ENCODE measurements around the gene TGFBI. TPM values are rescaled to one million over a fixed set of nuclear protein-coding genes. Genes with fewer than 3 reads are reported as not detected.

The TGFBI gene
- total RNA-seq, 1 donor from 2014 or later, result 174 TPM

GRCh38 chr5:136079195-136079985 is 50.6 kb downstream of the TGFBI start:
- intact Hi-C loops (cut with DNase I), result no loop called here
- Histone ChIP-seq H3K36me3 (no peaks in the 10 kb centered on the region), H3K4me1 (no peaks in the 10 kb centered on the region), H3K27ac (no peak overlapping the region), H3K27me3 (no peaks in the 10 kb centered on the region), H3K9me3 (no peaks in the 10 kb centered on the region), H3K4me3 (peak overlapping the region in 1 of 2 donors; percentile 55)
- no peak for TF ChIP-seq CTCF (IDR thresholded peaks at IDR 0.05)
- DNase-seq (ENCODE audit: low spot score in 2 of 2), result no peak

DNA sequence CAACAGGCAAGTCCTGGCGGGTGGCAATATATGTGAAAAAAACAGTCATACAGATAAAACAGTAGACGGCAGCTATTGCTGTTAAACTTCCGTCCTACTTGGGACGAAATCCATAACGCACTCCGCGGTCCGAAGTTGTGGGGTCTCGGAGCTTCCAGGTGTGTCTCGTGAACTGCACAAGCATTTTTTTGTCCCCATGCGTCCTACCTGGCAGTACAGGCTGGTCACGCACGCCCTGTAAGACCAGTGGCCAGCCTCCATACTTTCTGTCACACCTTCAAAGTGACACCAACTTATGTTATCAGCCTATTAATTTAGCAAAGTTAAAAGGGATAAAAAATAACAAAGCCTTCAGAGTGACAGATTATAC is 51.3 kb downstream of the TGFBI start:
- Histone ChIP-seq H3K9me3 (no peaks in the 10 kb centered on the region), H3K27me3 (no peaks in the 10 kb centered on the region), H3K4me3 (peak overlapping the region; percentile 40 to 55), H3K27ac (no peak overlapping the region), H3K4me1 (no peaks in the 10 kb centered on the region), H3K36me3 (no peaks in the 10 kb centered on the region)
- no peak for TF ChIP-seq CTCF (IDR thresholded peaks at IDR 0.05)
- DNase-seq (ENCODE audit: low spot score in 2 of 2), result no peak
- intact Hi-C loops (cut with DNase I), result loop anchor here (1.0 to 5.0 kb wide), 3 partner anchors 22 to 193 kb away; partner anchors contain the start of gene SMAD5

DNA sequence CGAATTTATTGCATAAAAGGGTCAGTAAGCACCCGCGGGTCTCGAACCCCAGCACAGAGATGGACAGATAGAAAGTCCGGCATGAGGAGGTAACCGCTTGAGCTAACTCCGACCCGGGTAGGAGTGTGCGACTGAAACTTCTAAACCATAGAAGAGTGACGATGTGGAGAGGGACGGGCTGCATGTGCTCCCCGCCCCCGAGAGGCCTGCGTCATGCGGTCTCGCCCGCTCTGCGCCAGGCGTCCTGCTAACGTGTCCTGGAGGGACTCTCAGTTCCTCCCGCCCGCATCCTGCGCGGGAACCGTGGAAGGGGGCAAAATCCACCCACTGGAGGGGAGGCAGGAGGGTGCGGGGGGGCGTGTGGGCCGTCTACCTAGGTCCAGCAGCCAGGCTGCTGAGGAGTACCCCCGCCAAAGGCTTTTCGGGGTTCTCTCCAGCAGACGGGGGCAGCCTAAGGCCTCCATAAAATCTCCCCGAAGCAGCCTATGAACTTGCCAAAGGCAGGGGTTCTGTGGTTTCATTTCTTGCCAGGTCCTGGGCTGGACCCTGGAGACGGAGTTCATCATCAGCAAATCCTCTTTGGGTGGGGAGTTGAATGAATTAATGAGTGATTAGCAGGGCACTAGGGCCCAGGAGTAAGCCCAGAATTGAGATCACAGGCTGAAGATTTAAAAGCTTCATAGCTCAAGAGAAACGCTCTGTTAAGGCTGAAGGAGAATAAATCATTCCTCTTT is 51.9 kb downstream of the TGFBI start:
- Histone ChIP-seq H3K27ac (peak overlapping the region; percentile 70 to 76), H3K27me3 (no peaks in the 10 kb centered on the region), H3K36me3 (no peaks in the 10 kb centered on the region), H3K4me1 (no peaks in the 10 kb centered on the region), H3K4me3 (peak overlapping the region; percentile 40 to 55), H3K9me3 (no peaks in the 10 kb centered on the region)
- DNase-seq (ENCODE audit: low spot score in 2 of 2), result peak; percentile 72 to 93
- intact Hi-C loops (cut with DNase I), result loop anchor here (1.0 to 5.0 kb wide), 3 partner anchors 22 to 193 kb away; partner anchors contain the start of gene SMAD5
- TF ChIP-seq CTCF (IDR thresholded peaks at IDR 0.05), result no peak

DNA sequence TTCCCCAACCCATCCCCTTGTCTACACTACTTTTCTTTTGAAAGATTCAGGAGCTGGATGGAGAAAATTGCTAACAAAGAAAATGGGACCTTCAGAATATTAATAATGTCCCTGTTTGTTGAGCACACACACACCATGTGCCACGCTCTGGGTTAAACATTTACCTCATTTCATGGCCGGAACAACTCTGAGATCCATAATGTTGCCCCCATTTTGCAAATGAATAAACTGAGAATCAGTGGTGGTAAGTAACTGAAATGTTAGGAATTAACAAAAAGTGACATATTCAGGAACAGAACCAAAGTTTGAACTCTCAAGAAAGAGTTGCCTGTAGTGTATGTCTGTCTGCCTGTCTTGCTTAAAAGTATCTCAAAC is 52.4 kb downstream of the TGFBI start:
- Histone ChIP-seq H3K27me3 (no peaks in the 10 kb centered on the region), H3K27ac (peak overlapping the region; percentile 70 to 76), H3K9me3 (no peaks in the 10 kb centered on the region), H3K4me1 (no peaks in the 10 kb centered on the region), H3K36me3 (no peaks in the 10 kb centered on the region), H3K4me3 (no peak overlapping the region)
- no peak for DNase-seq (ENCODE audit: low spot score in 2 of 2)
- TF ChIP-seq CTCF (IDR thresholded peaks at IDR 0.05), result no peak
- intact Hi-C loops (cut with DNase I), result loop anchor here (2.0 to 5.0 kb wide), 2 partner anchors 52 to 194 kb away; partner anchors contain the start of gene SMAD5

- Histone ChIP-seq H3K27me3 (no peaks in the 10 kb centered on the region), H3K9me3 (no peaks in the 10 kb centered on the region), H3K27ac (no peak overlapping the region), H3K36me3 (no peaks in the 10 kb centered on the region), H3K4me1 (no peaks in the 10 kb centered on the region), H3K4me3 (no peak overlapping the region)
- TF ChIP-seq CTCF (IDR thresholded peaks at IDR 0.05), result peak; percentile 13 to 83 (median 74)
- peak; percentile 36 to 81 for DNase-seq (ENCODE audit: low spot score in 2 of 2)
- intact Hi-C loops (cut with DNase I), result loop anchor here (1.0 to 5.0 kb wide), 3 partner anchors 66 to 195 kb away; no protein-coding TSS in a partner anchor
These were observed 53.8 kb downstream of the TGFBI start for GRCh38 chr5:136082390-136083193.

Data from ascending aorta (tissue), 2 donors.